LNCAP (cell line): ENCODE measurements around the gene TARBP2.

ENCODE experiments used
- TF ChIP-seq, protein P1 (sequence below): fragments of 450-650 bp; IDR thresholded peaks from 2 replicates; pipeline ENCODE4 v1.5.1; 2017; ENCODE audit warnings: mild to moderate bottlenecking

TARBP2 gene

DNA sequence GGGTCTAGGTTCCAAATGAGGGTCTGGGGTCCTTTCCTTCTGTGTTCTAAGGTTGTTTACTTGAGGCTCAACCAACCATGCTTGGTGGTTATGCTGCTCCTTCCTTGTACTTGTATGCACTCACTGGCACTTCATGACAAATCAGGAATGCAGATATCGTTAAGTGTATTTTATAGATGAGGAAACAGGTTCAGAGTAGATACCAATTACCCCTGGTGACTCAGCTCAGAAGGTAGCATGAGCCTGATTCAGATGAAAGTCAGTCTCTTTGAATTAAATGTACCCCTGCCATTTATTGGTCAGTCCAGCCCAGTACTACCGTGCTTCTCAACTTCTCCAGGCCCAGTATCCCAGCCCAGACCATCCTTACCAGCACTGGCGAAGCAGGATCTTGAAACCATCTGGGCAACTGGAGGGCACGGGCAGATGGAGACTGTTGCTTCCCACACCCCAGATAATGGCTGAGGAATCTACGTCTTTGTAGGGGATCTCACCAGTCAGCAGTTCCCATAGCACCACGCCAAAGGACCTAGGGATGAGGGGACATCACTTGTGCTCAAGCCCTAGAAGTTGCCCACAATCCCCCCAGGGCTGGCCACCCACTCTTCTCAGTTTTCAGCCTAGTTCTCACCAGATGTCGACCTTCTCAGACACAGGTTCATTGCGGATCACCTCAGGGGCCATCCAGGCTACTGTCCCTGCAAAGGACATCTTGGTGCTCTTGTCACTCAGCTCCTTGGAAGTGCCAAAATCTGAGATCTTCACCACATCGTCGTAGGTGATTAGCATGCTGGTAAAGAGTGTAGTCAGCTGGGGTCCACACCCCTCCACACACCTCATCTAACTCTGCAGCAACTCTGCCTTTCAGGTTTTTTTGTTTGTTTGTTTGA lies 16.2 kb upstream of the TARBP2 start:
- TF ChIP-seq, protein P1, sequence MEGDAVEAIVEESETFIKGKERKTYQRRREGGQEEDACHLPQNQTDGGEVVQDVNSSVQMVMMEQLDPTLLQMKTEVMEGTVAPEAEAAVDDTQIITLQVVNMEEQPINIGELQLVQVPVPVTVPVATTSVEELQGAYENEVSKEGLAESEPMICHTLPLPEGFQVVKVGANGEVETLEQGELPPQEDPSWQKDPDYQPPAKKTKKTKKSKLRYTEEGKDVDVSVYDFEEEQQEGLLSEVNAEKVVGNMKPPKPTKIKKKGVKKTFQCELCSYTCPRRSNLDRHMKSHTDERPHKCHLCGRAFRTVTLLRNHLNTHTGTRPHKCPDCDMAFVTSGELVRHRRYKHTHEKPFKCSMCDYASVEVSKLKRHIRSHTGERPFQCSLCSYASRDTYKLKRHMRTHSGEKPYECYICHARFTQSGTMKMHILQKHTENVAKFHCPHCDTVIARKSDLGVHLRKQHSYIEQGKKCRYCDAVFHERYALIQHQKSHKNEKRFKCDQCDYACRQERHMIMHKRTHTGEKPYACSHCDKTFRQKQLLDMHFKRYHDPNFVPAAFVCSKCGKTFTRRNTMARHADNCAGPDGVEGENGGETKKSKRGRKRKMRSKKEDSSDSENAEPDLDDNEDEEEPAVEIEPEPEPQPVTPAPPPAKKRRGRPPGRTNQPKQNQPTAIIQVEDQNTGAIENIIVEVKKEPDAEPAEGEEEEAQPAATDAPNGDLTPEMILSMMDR, result no peak

DNA sequence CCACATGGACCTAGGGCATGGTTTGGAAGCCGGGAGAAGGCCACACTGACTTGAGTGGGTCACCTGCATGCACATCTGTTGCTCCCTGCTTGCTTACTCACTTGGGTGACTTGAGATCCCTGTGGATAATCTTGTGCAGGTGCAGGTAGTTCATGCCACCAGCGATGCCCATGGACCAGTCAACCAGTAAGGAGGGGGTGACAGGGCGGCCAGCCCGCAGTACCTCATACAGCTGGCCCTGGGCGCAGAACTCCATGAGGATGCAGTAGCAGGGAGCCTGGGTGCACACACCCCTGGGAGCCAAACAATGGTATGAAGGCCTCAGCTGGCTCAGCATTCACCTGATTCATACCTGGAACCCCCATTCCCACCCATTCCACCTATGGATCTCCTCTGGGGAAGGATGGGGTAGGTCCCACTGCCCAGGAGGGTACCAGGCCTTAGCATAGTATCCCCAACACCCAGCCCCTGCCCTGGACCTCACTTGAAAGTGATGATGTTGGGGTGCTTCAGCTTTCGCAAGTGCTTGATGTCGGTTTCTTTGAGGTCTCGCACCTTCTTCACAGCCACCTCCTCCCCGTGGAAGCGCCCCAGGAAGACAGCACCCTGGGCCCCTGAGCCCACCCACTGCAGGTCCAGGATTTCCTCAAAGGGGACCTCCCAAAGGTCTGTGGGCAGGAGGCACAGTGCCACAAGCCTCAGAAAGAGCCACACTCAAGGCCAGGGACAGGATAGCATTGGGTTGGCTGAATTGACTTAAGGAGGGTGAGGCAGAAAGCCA lies 14.9 kb upstream of the TARBP2 start:
- TF ChIP-seq, protein P1, result no peak

DNA sequence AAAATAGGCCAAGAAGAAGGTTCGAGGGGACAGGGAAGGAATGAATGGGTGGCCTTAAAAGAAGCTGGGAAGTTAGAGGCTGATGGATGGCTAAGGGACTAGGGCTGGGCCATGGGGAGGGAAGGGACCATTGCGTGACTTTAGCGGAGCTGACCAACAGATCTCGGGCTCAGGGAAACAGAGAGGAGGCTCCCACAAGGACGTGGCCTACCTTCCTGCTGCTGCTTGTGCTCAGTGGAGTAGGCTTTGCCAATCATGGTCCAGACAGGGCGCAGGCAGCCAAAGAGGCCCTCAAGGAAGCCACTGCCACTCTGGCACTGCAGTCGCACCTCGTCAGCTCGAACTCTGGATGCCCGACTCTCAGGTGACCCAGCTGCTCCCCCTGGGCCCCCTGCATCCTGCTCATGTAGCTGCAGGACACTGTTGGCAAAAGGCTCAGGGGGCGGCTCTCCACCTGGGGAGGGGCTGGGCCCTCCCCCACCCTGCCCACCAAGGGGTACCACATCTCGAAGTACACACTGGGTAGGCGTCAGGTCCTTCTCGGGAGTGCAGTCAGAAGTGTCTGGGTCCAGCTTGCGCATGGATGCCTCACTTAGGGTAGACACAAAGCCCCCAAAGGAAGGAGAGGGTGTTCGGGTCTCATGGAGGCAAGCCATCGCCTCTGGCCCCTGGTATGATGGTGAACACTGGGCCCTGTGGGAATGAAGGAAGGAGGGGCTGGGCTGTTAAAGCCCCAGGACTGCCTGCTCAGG lies 14.2 kb upstream of the TARBP2 start:
- TF ChIP-seq, protein P1, result no peak

DNA sequence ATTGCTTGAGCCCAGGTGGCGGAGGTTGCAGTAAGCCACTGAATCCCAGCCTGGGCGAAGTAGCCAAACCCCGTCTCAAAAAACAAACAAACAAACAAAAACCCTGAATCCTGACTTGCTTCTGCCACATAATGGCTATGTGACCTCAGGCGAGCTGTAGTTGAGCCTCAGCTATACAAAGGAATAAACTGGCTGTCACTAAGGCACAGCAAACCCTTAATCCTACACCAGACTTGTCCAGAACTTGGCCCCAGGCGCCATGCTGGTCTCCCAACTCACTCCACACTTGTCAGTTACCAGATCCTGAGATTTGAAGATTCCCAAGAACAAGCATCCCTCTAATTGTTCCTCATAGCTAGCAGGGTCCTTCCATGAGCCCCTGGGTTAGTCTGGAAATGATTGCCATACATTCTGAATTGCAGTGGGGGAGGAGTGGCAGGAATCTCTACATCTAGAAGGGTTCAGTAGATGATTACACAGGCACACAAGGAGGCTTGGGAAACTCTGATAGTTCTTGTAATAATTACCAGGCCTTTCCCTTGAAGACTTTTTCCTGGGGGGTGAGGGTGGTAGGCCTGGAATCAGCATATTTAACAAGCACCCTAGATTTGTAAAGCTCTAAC lies 11.7 kb upstream of the TARBP2 start:
- TF ChIP-seq, protein P1, result no peak

DNA sequence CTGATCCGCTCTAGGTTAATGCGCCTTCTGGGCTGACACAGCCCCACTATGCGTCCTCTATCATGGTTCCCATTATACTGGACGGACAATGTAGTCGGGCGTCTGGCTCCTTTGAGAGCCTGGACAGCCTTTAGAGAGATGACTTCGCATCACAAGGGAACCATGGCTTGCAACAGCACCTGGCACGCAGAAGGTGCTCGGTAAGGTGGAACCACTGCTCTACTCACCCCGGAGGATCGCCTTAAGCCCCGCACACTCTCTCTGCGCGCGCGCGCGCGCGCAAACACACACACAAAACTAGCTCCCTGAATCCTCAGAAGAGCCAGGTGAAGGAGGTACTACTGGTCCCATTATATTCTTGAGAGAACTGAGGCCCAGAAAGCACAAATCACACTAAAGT lies 8.9 kb upstream of the TARBP2 start:
- TF ChIP-seq, protein P1, result no peak

DNA sequence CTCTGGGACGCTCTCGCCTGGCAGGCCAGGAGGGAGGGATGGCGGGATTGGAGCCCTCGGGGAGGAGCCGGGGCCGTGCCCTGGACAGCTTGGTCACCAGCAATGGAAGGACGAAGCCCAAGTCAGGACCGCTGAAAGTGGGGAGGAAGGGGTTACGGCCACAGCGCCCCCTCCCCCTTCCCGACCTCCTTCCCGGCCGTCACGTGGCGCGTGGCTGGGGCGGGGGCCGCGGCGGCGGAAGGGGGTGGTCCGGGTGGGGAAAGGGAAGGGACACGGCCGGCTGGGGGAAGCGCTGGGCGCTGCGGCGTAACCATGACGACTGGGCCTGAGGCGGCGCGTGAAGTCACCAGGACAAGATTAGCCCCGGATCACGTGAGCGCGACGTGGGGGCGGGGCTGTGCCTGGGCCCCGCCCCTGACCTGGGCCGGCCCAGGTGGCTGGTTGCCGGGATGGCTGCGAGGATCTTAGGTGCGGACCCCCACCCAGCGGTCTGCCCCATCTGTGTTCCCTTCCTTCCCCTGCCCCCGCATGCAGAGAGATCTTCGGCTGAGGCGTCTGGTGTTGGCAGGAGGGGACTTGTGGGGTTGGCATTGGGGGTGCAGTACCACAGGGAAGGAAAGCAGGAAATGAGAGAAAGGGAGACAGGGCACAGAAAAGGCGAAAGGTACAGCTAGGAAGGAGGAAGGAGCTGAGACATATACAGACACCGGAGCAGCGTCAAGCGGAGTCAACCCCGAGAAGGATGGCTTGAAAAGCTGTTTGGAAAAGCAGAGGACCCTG lies 8.1 kb upstream of the TARBP2 start:
- TF ChIP-seq, protein P1, result no peak
